Measurements from ENCODE around the gene CNN2.

CNN2 gene

DNA sequence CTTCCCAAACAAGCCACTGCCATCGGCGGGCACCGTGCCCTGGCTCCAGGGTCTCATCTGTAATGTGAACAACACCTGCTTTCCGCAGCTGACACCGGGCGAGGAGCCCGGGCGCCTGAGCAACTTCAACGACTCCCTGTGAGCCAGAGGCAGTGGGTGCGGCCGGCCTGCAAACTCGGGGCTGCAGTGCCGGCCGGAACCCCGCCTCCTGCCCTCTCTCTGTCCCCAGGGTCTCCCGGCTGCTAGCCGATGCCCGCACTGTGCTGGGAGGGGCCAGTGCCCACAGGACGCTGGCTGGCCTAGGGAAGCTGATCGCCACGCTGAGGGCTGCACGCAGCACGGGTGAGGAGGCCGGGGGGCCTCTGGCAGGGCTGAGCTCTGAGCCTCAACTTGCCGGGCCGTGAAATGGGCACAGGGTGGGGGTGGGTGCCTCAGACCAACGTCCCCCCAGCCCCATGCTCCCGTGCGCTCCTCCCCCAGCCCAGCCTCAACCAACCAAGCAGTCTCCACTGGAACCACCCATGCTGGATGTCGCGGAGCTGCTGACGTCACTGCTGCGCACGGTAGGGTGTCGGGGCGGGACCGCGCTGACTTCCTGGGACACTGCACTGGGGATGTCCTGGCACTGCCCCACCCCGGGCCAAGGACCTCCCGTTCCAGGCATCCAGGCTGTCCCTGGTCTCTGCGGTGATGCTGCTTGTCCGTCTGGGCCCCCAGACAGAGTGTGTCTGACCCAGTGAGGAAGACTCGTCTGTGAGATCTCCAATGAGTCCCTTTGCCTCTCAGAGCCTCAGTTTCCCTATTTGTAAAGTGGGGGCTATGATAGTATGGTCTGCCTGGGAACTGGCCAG is 15.7 kb downstream of the CNN2 start:
- no peak for TF ChIP-seq SPI1 (IDR thresholded peaks at IDR 0.05; ENCODE audit: borderline replicate concordance, low read depth)
- no peak for TF ChIP-seq POLR2AphosphoS5 (IDR thresholded peaks at IDR 0.05; ENCODE audit: low read depth)
- no peak for TF ChIP-seq GABPA (IDR thresholded peaks at IDR 0.05; ENCODE audit: low read depth)
- Histone ChIP-seq H3K27me3 (ENCODE audit: insufficient read depth, poor library complexity, severe bottlenecking) (no peaks in the 10 kb centered on the region), H3K27ac (replicated peaks) (no peak overlapping the region), H3K4me3 (replicated peaks; ENCODE audit: insufficient read depth, low read length) (no peak overlapping the region)
- no peak for DNase-seq (ENCODE audit: low read depth in 1 of 2, low spot score in 1 of 2)

- Histone ChIP-seq H3K27ac (replicated peaks) (no peak overlapping the region), H3K4me3 (replicated peaks; ENCODE audit: insufficient read depth, low read length) (no peak overlapping the region), H3K27me3 (ENCODE audit: insufficient read depth, poor library complexity, severe bottlenecking) (no peaks in the 10 kb centered on the region)
- DNase-seq (ENCODE audit: low read depth in 1 of 2, low spot score in 1 of 2): no peak
- TF ChIP-seq, protein P1, sequence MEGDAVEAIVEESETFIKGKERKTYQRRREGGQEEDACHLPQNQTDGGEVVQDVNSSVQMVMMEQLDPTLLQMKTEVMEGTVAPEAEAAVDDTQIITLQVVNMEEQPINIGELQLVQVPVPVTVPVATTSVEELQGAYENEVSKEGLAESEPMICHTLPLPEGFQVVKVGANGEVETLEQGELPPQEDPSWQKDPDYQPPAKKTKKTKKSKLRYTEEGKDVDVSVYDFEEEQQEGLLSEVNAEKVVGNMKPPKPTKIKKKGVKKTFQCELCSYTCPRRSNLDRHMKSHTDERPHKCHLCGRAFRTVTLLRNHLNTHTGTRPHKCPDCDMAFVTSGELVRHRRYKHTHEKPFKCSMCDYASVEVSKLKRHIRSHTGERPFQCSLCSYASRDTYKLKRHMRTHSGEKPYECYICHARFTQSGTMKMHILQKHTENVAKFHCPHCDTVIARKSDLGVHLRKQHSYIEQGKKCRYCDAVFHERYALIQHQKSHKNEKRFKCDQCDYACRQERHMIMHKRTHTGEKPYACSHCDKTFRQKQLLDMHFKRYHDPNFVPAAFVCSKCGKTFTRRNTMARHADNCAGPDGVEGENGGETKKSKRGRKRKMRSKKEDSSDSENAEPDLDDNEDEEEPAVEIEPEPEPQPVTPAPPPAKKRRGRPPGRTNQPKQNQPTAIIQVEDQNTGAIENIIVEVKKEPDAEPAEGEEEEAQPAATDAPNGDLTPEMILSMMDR (IDR thresholded peaks at IDR 0.05; ENCODE audit: insufficient read depth, low read length): no peak
- TF ChIP-seq, protein P2, sequence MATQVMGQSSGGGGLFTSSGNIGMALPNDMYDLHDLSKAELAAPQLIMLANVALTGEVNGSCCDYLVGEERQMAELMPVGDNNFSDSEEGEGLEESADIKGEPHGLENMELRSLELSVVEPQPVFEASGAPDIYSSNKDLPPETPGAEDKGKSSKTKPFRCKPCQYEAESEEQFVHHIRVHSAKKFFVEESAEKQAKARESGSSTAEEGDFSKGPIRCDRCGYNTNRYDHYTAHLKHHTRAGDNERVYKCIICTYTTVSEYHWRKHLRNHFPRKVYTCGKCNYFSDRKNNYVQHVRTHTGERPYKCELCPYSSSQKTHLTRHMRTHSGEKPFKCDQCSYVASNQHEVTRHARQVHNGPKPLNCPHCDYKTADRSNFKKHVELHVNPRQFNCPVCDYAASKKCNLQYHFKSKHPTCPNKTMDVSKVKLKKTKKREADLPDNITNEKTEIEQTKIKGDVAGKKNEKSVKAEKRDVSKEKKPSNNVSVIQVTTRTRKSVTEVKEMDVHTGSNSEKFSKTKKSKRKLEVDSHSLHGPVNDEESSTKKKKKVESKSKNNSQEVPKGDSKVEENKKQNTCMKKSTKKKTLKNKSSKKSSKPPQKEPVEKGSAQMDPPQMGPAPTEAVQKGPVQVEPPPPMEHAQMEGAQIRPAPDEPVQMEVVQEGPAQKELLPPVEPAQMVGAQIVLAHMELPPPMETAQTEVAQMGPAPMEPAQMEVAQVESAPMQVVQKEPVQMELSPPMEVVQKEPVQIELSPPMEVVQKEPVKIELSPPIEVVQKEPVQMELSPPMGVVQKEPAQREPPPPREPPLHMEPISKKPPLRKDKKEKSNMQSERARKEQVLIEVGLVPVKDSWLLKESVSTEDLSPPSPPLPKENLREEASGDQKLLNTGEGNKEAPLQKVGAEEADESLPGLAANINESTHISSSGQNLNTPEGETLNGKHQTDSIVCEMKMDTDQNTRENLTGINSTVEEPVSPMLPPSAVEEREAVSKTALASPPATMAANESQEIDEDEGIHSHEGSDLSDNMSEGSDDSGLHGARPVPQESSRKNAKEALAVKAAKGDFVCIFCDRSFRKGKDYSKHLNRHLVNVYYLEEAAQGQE (IDR thresholded peaks at IDR 0.05; ENCODE audit: insufficient replicate concordance, low read depth): no peak
- TF ChIP-seq GABPA (IDR thresholded peaks at IDR 0.05; ENCODE audit: low read depth): no peak
- TF ChIP-seq SPI1 (IDR thresholded peaks at IDR 0.05; ENCODE audit: borderline replicate concordance, low read depth): no peak
- TF ChIP-seq POLR2AphosphoS5 (IDR thresholded peaks at IDR 0.05; ENCODE audit: low read depth): no peak
Observed at GRCh38 chr19:1042689-1043511, 16.5 kb downstream of the CNN2 start.

DNA sequence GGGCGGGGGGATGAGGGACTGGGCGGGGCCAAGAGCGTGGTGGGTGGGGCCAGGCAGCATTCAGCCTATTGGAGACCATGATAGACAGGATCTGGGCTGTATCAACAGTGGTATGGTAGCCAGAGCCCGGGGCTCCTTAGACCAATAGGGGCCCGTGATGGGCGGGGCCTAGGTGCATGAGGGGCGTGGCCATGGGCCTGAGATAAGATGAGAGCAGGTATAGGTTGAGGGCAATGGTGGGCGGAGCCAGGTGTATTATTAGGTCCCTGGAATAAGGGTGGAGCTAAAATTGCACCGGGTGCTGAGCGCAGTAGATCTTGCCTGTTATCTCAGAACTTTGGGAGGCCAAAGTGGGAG is 18.8 kb downstream of the CNN2 start:
- H3K27ac ChIP-seq (replicated peaks): no peak overlapping the region
- no peak for TF ChIP-seq GABPA (IDR thresholded peaks at IDR 0.05; ENCODE audit: low read depth)
- TF ChIP-seq POLR2AphosphoS5 (IDR thresholded peaks at IDR 0.05; ENCODE audit: low read depth): no peak
- TF ChIP-seq, protein P2 (IDR thresholded peaks at IDR 0.05; ENCODE audit: insufficient replicate concordance, low read depth): no peak
- no peak overlapping the region for H3K4me3 ChIP-seq (replicated peaks; ENCODE audit: insufficient read depth, low read length)
- DNase-seq (ENCODE audit: low read depth in 1 of 2, low spot score in 1 of 2): no peak
- H3K27me3 ChIP-seq (ENCODE audit: insufficient read depth, poor library complexity, severe bottlenecking): no peaks in the 10 kb centered on the region

DNA sequence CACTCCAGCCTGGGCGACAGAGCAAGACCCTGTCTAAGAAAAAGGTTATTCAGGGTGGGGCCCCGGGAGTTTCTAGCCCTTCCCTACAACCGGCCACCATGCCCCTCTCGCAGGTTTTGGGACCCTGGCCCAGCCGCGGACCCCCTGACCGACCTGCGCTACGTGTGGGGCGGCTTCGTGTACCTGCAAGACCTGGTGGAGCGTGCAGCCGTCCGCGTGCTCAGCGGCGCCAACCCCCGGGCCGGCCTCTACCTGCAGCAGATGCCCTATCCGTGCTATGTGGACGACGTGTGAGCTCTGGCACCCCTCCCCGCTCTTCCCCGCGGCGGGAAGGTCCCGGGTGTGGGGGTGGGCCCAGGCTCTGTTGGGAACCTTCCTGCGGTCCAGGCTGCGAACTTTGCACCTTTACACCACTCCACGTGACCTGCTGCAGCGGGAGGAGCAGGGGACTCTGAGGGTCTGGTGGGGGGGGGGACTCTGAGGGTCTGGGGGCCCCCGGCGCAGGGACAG is 19.8 kb downstream of the CNN2 start:
- DNase-seq (ENCODE audit: low read depth in 1 of 2, low spot score in 1 of 2): no peak
- TF ChIP-seq POLR2AphosphoS5 (IDR thresholded peaks at IDR 0.05; ENCODE audit: low read depth): no peak
- TF ChIP-seq SPI1 (IDR thresholded peaks at IDR 0.05; ENCODE audit: borderline replicate concordance, low read depth): no peak
- TF ChIP-seq GABPA (IDR thresholded peaks at IDR 0.05; ENCODE audit: low read depth): no peak
- TF ChIP-seq, protein P2 (IDR thresholded peaks at IDR 0.05; ENCODE audit: insufficient replicate concordance, low read depth): no peak
- TF ChIP-seq, protein P1 (IDR thresholded peaks at IDR 0.05; ENCODE audit: insufficient read depth, low read length): no peak
- Histone ChIP-seq H3K27ac (replicated peaks) (no peak overlapping the region), H3K27me3 (ENCODE audit: insufficient read depth, poor library complexity, severe bottlenecking) (no peaks in the 10 kb centered on the region), H3K4me3 (replicated peaks; ENCODE audit: insufficient read depth, low read length) (no peak overlapping the region)

All from HL-60 (cell line).